H1 (cell line): ENCODE data around the gene FIP1L1. TPM values are rescaled to one million over a fixed set of nuclear protein-coding genes. Genes with fewer than 3 reads are reported as not detected.

Experiments used
- FOSL1 ChIP-seq: IDR thresholded peaks from 2 replicates; pipeline ENCODE4 v1.6.1; 2011; ENCODE audit warnings: mild to moderate bottlenecking, low read depth, low read length, moderate library complexity; ENCODE audit not compliant: insufficient read depth
- polyA plus RNA-seq, 7 experiments: library from polyadenylated mRNA; depleted of rRNA in 3 of 7; stranded (reverse) in 5 of 7; unstranded in 2 of 7; fragments of >200 nt in 5 of 7; fragments of 200-250 nt in 2 of 7; gene quantifications; 1 replicate in 5 of 7; 2 replicates in 1 of 7; 4 replicates in 1 of 7; pipeline versions ENCODE4 v1.2.1 to v1.2.3, GENCODE V29; 2011 to 2013; ENCODE audit warnings: missing spikeins in 2 of 7, mixed read lengths in 2 of 7
- total RNA-seq: library from RNA; stranded (reverse); fragmentation: NEBNext Ultra II Directional; extraction: Animal tissue kit (Norgen Biotek cat#: 25700); gene quantifications from 2 replicates; pipeline ENCODE4 v1.2.1, GENCODE V29; 2021

Gene FIP1L1
- total and polyA plus RNA-seq, 2 of the 8 experiments (the other 6 are each of a cell fraction or from before 2014, with no cell fraction given): 19.5 to 53.7 TPM

DNA sequence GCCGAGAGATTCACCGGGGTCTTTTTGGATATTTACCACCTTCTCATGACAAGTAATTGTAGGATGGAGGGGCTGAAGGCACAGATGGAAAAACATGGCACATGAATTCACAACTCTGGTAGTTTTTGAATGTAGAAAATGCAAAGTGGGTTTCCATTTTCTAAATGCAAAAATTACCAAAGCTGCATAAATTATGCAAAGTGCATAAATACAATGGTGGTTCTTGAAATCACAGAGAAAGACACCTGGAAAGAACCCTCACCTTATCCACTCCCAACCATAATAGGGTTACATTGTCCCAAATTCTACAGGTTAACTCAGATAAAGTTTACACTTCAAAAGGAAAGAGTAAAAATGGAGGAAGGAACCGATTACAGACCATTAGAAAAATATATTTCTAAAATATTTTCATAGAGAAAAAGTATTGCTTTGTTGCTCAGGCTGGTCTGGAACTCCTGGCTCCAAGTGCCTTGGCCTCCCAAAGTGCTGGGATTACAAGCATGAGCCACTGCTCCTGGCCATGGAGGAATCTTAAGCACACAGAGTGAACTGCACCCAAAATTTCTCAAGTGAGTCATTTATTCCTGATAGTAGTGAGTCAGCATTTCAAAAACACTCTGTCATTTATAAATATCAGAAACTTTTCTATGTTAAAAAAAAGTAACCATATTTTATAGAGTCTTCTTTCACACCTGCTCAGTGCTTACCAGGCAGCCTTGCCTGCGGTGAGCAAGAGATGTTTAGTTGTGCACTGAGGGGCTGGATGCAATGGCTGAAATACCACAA, 101.4 kb downstream of the FIP1L1 start (continued):
- TF ChIP-seq FOSL1: no peak
